ENCODE measurements around the gene TTLL5. TPM values are rescaled to one million over a fixed set of nuclear protein-coding genes. Genes with fewer than 3 reads are reported as not detected.

Gene TTLL5
- total RNA-seq, 2 donors from 2014 or later: 14.6 to 15.3 TPM

GRCh38 chr14:75781096-75781495, 120.0 kb downstream of the TTLL5 start:
- H3K9me3 Mint-ChIP-seq: no peaks in the 10 kb centered on the region
- no peak overlapping the region for H3K4me3 Mint-ChIP-seq
- no peak for ATAC-seq (replicated peaks in 1 of 2)
- H3K4me1 Mint-ChIP-seq (ENCODE audit: low read depth): no peaks in the 10 kb centered on the region
- H3K27ac Mint-ChIP-seq: peak overlapping the region; percentile 3
- no peaks in the 10 kb centered on the region for H3K27me3 Mint-ChIP-seq (ENCODE audit: low read depth)
- peaks cover 3 to 15% of the 10 kb centered on the region in 2 donors for H3K36me3 Mint-ChIP-seq (ENCODE audit: insufficient read depth in 2 of 2)
- DNase-seq: no peak

GRCh38 chr14:75783184-75783583, 122.1 kb downstream of the TTLL5 start:
- DNase-seq (no peak), ATAC-seq (replicated peaks in 1 of 2) (no peak)
- no peak overlapping the region for H3K4me3 Mint-ChIP-seq
- H3K27ac Mint-ChIP-seq: no peak overlapping the region
- H3K4me1 Mint-ChIP-seq (ENCODE audit: low read depth): no peaks in the 10 kb centered on the region
- peaks cover 3 to 22% of the 10 kb centered on the region in 2 donors for H3K36me3 Mint-ChIP-seq (ENCODE audit: insufficient read depth in 2 of 2)
- no peaks in the 10 kb centered on the region for H3K27me3 Mint-ChIP-seq (ENCODE audit: low read depth)
- H3K9me3 Mint-ChIP-seq: no peaks in the 10 kb centered on the region

GRCh38 chr14:75783602-75784313, 122.7 kb downstream of the TTLL5 start:
- no peaks in the 10 kb centered on the region for H3K4me1 Mint-ChIP-seq (ENCODE audit: low read depth)
- DNase-seq: no peak
- H3K9me3 Mint-ChIP-seq: no peaks in the 10 kb centered on the region
- no peak for ATAC-seq (replicated peaks in 1 of 2)
- H3K4me3 Mint-ChIP-seq: no peak overlapping the region
- H3K27me3 Mint-ChIP-seq (ENCODE audit: low read depth): no peaks in the 10 kb centered on the region
- H3K36me3 Mint-ChIP-seq (ENCODE audit: insufficient read depth in 2 of 2): peaks cover 3 to 22% of the 10 kb centered on the region in 2 donors
- no peak overlapping the region for H3K27ac Mint-ChIP-seq

GRCh38 chr14:75784314-75784686, 123.3 kb downstream of the TTLL5 start:
- no peaks in the 10 kb centered on the region for H3K27me3 Mint-ChIP-seq (ENCODE audit: low read depth)
- ATAC-seq (replicated peaks in 1 of 2) (no peak), DNase-seq (no peak)
- H3K4me3 Mint-ChIP-seq: no peak overlapping the region
- no peak overlapping the region for H3K27ac Mint-ChIP-seq
- H3K9me3 Mint-ChIP-seq: no peaks in the 10 kb centered on the region
- H3K4me1 Mint-ChIP-seq (ENCODE audit: low read depth): no peaks in the 10 kb centered on the region
- H3K36me3 Mint-ChIP-seq (ENCODE audit: insufficient read depth in 2 of 2): peaks cover 5 to 25% of the 10 kb centered on the region in 2 donors

GRCh38 chr14:75793806-75794205, 132.8 kb downstream of the TTLL5 start:
- Mint-ChIP-seq H3K27ac (peak overlapping the region; percentile 58), H3K27me3 (ENCODE audit: low read depth) (no peaks in the 10 kb centered on the region), H3K9me3 (peaks cover 5 to 9% of the 10 kb centered on the region in 2 donors), H3K4me3 (no peak overlapping the region), H3K36me3 (ENCODE audit: insufficient read depth in 2 of 2) (peaks cover 15 to 17% of the 10 kb centered on the region in 2 donors), H3K4me1 (ENCODE audit: low read depth) (no peaks in the 10 kb centered on the region)
- ATAC-seq (replicated peaks in 1 of 2) (no peak), DNase-seq (no peak)

- Mint-ChIP-seq H3K36me3 (ENCODE audit: insufficient read depth in 2 of 2) (peaks cover 15 to 21% of the 10 kb centered on the region in 2 donors), H3K27me3 (ENCODE audit: low read depth) (no peaks in the 10 kb centered on the region), H3K9me3 (peaks cover 9 to 10% of the 10 kb centered on the region in 2 donors), H3K27ac (no peak overlapping the region), H3K4me1 (ENCODE audit: low read depth) (no peaks in the 10 kb centered on the region), H3K4me3 (no peak overlapping the region)
- DNase-seq (no peak), ATAC-seq (replicated peaks in 1 of 2) (no peak)
Observed at GRCh38 chr14:75794615-75795038, 133.6 kb downstream of the TTLL5 start.

- ATAC-seq (replicated peaks in 1 of 2) (no peak), DNase-seq (no peak)
- peaks cover 21 to 29% of the 10 kb centered on the region in 2 donors for H3K36me3 Mint-ChIP-seq (ENCODE audit: insufficient read depth in 2 of 2)
- no peaks in the 10 kb centered on the region for H3K27me3 Mint-ChIP-seq (ENCODE audit: low read depth)
- H3K4me3 Mint-ChIP-seq: no peak overlapping the region
- H3K9me3 Mint-ChIP-seq: peaks cover 9 to 10% of the 10 kb centered on the region in 2 donors
- no peak overlapping the region for H3K27ac Mint-ChIP-seq
- H3K4me1 Mint-ChIP-seq (ENCODE audit: low read depth): no peaks in the 10 kb centered on the region
Observed at GRCh38 chr14:75800792-75801191, 139.7 kb downstream of the TTLL5 start.

GRCh38 chr14:75802486-75802885, 141.4 kb downstream of the TTLL5 start:
- DNase-seq (no peak), ATAC-seq (replicated peaks in 1 of 2) (no peak)
- H3K9me3 Mint-ChIP-seq: peaks cover 4 to 10% of the 10 kb centered on the region in 2 donors
- no peaks in the 10 kb centered on the region for H3K4me1 Mint-ChIP-seq (ENCODE audit: low read depth)
- H3K27ac Mint-ChIP-seq: no peak overlapping the region
- H3K4me3 Mint-ChIP-seq: no peak overlapping the region
- no peaks in the 10 kb centered on the region for H3K27me3 Mint-ChIP-seq (ENCODE audit: low read depth)
- peaks cover 16 to 33% of the 10 kb centered on the region in 2 donors for H3K36me3 Mint-ChIP-seq (ENCODE audit: insufficient read depth in 2 of 2)

- no peak for DNase-seq
- Mint-ChIP-seq H3K27ac (no peak overlapping the region), H3K36me3 (ENCODE audit: insufficient read depth in 2 of 2) (peaks cover 9 to 23% of the 10 kb centered on the region in 2 donors), H3K4me1 (ENCODE audit: low read depth) (no peaks in the 10 kb centered on the region), H3K9me3 (peaks cover 1 to 5% of the 10 kb centered on the region in 2 donors), H3K27me3 (ENCODE audit: low read depth) (no peaks in the 10 kb centered on the region), H3K4me3 (no peak overlapping the region)
- no peak for ATAC-seq (replicated peaks in 1 of 2)
Observed at GRCh38 chr14:75803765-75804164, 142.7 kb downstream of the TTLL5 start.

- ATAC-seq (replicated peaks in 1 of 2) (no peak), DNase-seq (no peak)
- no peaks in the 10 kb centered on the region for H3K4me1 Mint-ChIP-seq (ENCODE audit: low read depth)
- no peaks in the 10 kb centered on the region for H3K27me3 Mint-ChIP-seq (ENCODE audit: low read depth)
- H3K9me3 Mint-ChIP-seq: peaks cover 0 to 1% of the 10 kb centered on the region in 2 donors
- H3K27ac Mint-ChIP-seq: no peak overlapping the region
- peaks cover 6 to 15% of the 10 kb centered on the region in 2 donors for H3K36me3 Mint-ChIP-seq (ENCODE audit: insufficient read depth in 2 of 2)
- no peak overlapping the region for H3K4me3 Mint-ChIP-seq
Observed at GRCh38 chr14:75804570-75805275, 143.7 kb downstream of the TTLL5 start.

GRCh38 chr14:75805646-75806045, 144.6 kb downstream of the TTLL5 start:
- H3K27me3 Mint-ChIP-seq (ENCODE audit: low read depth): no peaks in the 10 kb centered on the region
- no peaks in the 10 kb centered on the region for H3K9me3 Mint-ChIP-seq
- H3K4me3 Mint-ChIP-seq: no peak overlapping the region
- H3K4me1 Mint-ChIP-seq (ENCODE audit: low read depth): no peaks in the 10 kb centered on the region
- ATAC-seq (replicated peaks in 1 of 2) (no peak), DNase-seq (no peak)
- peak overlapping the region; percentile 39 for H3K27ac Mint-ChIP-seq
- peaks cover 2 to 11% of the 10 kb centered on the region in 2 donors for H3K36me3 Mint-ChIP-seq (ENCODE audit: insufficient read depth in 2 of 2)

- Mint-ChIP-seq H3K36me3 (ENCODE audit: insufficient read depth in 2 of 2) (peaks cover 2 to 11% of the 10 kb centered on the region in 2 donors), H3K4me3 (no peak overlapping the region), H3K27me3 (ENCODE audit: low read depth) (no peaks in the 10 kb centered on the region), H3K9me3 (no peaks in the 10 kb centered on the region), H3K4me1 (ENCODE audit: low read depth) (no peaks in the 10 kb centered on the region), H3K27ac (peak overlapping the region; percentile 14)
- DNase-seq: no peak
- ATAC-seq (replicated peaks in 1 of 2): no peak
Observed at GRCh38 chr14:75806352-75806832, 145.3 kb downstream of the TTLL5 start.

GRCh38 chr14:75807667-75808360, 146.8 kb downstream of the TTLL5 start:
- Mint-ChIP-seq H3K27ac (no peak overlapping the region), H3K4me1 (ENCODE audit: low read depth) (no peaks in the 10 kb centered on the region), H3K9me3 (no peaks in the 10 kb centered on the region), H3K27me3 (ENCODE audit: low read depth) (no peaks in the 10 kb centered on the region), H3K4me3 (no peak overlapping the region), H3K36me3 (ENCODE audit: insufficient read depth in 2 of 2) (peaks cover 2 to 11% of the 10 kb centered on the region in 2 donors)
- ATAC-seq (replicated peaks in 1 of 2) (no peak), DNase-seq (no peak)
